GM19452 (cell line): ENCODE data around the gene TUBB2B.
A peak's percentile ranks its signal among the peaks of the same experiment; 100 is the strongest.
"Not testable (repeated sequence)": the region's sequence is repeated elsewhere in the genome, so short reads cannot be mapped to it uniquely, and the experiment has no call there.

Experiments used
- ATAC-seq: cut with Tn5 transposase; IDR thresholded peaks from one replicate; pipeline ENCODE4 v1.9.1; 2021; ENCODE audit not compliant: unreplicated experiment

TUBB2B gene

DNA sequence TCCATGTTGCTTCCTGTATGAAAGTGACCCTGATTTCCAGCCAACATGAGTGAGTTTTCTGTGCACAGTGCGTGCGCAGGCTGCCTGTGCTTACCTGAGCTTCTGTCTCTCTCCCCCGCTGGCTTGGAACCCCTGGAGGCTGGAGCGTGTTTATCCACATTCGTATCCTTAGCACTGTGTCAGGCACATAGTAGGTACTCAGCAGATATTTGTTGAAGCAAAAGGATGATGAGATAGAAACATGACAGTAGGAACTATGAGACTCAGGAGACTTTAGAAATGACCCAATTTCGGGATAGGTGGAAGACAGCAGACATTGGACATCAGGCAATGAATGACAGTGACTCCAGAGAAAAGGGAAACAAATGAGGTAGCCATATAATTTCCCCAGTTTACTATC, 15.2 kb downstream of the TUBB2B start:
- no peak for ATAC-seq

DNA sequence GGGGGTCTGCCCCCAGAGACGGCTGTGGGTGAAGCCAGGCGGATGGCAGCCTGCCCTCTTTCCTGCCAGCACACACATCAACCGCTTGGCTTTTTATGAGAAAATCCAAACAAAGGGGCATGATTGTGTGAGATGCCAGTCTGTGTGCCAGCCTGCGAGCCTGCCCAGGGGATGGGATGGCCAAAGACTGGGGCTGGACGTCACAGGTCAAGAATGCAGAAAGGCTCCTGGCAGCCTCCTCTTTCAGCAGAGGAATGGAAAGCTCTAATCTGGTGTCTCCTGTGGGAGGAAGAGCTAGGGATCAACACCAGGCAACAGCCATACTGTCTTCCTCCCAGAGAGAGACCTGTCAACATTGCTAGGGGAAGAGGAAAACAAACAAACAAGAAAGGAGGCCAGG, 15.8 kb downstream of the TUBB2B start:
- no peak for ATAC-seq

DNA sequence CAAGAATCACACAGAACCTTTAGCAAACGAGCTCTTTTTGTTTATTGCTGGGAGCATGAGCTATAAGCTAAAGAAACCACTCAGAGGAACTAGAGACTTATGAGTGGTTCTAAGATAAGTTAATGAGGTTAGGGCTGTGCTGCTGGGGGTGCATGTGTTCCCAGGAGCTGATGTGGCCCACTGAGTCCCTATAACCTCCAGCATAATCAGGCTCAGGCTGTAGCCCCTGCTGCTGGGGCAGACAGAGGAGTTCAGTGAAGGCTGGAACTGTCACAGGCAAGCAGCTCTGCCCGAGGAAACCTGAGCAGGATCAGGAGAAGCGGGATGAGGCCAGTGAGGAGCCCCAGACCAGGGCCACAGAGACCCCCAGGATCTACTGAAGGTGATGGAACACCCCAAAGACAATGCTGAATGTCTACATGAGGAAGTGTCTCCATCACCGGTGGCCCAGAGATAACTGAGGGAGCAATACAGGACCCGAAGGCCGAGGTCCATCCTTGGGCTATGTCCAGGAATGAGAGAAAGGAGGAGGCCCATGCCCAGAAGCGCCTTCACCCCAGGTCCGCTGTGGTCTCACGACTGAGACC, 17.3 kb downstream of the TUBB2B start:
- no peak for ATAC-seq

DNA sequence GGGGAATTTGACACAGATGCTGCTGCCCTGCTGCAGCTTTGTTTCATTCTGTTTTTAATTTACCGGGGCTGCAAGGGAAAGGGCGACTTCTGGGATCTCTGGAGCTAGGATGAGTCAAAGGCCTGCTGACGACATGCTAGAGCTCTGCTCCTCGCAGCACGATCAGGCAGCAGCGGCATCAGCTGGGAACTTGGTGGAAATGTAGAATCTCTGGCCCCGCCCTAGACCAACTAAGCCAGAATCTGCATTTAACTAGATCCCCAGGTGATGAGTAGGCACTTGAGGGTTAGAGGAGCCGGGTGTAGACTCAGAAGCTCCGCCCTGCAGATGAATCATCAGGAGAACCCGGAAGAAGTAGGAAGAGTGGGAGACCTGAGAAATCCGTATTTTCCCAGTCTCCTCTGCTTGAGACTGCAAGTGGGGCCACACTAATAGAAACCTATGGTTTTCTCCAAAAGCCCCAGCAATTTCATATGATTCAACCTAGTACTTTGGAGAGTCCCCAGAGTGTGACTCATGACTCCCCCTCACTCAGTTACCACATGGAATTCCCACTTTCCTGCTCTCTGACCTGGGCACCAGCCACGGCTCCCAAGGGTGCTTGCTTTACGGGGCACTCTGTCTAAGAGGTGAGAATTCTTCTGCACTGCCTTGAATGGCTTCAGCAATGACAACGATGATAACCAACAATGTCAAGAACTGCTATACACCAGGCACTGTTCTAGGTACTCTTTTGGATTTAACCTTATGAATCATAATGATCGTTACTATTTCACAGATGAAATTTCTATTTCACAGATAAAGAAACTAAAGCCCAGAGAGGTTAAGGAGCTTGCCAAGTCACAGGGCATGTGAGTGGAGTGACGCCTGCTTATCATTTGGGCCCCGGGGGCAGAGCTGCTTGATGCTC, 18.1 kb downstream of the TUBB2B start:
- peak; percentile 52 for ATAC-seq

DNA sequence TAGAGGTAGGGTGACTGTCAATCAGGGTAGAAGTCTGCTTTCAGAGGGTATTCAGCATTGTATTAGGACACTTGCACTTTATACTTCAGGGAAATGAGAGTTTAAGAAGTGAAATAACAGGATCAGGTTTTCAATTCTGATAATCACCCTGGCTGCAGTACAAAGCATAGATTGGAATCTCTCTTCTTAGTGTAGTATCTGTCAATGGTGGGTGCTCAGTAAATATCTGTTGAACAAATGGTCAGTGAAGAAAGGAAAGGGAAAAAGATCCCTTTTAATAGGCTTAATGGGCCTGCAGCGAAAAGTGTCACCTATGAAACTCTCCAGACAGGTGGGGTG, 18.7 kb downstream of the TUBB2B start:
- no peak for ATAC-seq

DNA sequence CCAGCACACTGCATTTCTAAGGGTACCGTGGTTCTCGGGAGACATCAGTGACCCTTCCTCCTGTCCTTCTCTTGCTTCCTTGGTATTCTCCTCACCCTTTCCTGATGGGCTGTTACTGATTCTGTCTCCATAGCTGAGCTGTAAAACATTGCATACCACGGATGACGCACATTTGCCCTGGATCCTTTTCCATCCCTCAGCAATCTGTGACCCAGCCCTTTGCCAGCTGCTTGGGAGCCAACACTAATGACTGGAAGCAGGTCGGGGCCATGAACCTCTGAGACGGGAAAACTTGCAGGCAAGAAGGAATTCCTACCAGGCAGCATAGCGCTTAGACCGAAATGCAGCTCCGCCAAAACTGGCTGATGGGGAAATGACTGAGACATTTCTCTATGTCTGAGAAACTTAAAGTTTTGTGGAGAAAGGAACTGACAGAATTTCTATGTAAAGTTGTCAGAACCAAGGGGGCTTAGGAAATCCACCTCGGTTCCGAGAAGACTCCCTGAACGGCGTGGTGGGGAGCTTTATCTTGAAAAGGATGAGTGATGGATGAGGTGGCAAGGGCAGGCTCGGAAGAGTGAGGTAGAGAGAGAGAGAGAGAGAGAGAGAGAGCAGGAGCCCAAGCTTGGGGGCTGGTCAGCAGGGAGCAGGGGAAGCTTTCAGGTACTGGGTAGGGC, 19.2 kb downstream of the TUBB2B start:
- ATAC-seq, result no peak

DNA sequence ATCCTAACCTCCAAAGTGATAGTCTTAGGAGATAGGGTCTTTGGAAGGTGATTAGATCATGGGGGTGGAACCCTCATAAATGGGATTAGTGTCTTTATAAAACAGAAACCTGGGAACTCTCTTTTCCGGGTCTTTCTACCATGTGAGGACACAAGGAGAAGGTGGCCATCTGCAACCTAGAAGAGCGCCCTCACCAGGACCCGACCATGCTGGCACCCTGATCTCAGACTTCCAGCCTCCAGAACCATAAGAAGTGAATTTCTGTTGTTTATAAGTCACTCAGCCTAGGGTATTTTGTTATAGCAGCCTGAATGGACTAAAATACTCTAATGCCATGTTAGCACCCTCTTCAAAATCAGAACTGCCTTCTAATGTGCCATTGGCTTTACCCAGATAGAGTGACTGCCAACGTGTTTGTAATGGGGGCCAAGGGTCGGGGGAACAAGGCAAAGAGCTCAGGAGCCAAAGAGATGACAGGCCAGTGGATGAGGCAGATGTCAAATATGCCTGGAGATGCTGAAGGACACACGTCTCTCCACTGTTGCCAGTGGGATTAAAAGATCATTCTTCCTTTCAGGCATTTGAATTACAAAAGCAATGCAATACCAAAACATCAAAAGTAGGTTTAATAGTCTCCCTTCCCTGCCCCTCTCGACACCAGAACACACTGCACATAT, 21.0 kb downstream of the TUBB2B start:
- no peak for ATAC-seq

DNA sequence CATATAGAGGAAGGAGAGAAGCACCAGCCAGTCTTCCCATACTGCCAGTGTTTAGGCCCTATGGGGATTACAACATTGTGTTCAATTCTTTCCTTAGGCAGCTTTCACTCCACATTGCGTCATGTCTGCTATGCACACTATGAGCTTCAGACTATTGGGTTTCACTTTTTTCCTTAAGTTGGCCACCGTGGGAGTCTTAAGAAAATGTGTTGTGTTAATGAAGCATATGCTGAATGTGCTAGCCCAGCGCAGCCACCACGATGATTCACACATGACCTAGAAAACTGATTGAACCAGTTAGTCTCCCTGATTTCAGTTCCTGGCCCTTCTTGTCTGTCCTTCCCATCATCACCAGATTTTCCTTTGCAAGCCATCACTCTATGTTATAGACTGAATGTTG, 21.5 kb downstream of the TUBB2B start:
- ATAC-seq, result no peak

DNA sequence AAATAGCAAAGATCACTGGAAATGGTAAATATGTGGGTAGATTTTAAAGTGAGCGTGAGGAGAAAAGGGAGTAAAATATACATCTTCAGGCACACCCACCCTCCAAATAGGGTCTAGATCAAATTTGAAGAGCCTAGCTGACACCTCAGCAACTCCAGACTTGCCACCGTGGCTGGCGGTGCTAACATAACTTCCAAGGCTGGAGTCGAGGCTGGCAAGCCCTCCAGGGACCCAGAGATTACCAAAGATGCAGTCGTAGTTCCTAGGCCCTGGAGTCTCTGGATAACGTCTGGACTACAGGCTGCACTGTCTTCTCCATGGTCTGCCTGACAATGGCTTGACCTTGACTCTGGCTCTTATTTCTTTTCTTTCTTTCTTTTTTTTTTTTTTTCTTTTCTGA, 22.5 kb downstream of the TUBB2B start:
- no peak for ATAC-seq

DNA sequence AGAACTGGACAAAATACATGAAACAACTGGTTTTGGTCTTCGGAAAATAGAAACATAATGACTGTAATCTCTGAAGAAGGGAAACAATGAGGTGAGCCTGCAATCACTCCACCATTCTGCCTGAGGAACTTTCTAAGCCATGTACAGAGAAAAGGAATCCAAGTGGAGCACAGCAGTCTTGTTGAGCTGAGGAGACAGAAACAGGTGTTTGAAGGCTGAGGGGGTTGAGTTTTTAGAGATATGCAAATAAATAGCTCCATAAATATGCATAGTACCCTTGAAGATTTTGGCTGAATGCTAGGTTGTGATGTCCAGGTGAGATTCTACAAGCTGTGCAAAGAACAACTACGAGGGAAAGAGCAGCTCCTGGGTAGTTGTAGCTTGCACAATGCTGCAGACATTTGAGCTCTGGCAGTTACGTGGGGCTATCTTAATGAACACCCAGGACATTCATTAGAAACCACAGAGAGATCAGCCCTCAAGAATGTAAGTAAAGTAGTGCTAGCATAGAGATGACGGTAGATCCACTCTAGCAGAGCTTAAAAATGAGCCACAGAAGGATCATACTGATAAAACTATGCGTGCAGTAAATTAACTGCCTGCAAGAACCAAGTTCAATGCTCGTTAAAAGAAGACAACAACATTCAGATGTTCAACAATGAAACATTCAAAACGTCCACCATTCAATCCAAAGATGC, 24.3 kb downstream of the TUBB2B start:
- no peak for ATAC-seq

DNA sequence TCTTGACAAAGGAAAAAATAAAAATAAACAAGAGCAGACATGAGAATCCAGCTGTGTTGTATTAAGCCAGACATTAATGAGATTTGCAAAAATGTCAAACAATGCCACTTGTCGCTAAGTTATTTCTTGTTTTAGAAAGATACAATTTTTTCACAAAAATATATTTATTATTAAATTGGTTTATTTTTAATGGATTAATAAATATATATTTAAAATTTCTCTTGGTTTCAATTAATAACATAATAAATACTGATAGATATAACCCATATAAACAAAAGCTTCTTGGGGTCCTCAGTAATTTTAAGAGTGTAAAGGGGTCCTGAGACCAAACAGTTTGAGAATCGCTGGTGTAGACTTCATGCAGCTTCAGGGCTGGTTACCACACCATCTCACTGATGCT, 26.1 kb downstream of the TUBB2B start:
- ATAC-seq, result no peak

DNA sequence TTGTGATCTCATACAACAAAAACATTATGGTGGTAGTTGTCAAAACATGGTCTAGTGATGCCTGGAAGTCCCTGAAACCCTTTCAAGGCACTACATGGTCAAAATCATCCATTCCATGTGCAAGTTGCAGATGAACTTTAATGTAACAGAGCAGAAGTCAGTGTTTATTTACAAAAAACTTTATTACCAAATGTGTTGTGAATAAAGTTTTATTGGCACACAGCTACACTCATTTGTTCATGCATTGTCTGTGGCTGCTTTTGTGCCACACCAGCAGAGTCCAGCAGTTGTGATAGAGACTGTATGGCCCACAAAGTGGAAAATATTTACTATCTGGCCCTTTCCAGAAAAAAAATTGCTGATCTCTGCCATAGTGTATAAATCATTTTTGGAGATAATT, 26.8 kb downstream of the TUBB2B start:
- no peak for ATAC-seq

DNA sequence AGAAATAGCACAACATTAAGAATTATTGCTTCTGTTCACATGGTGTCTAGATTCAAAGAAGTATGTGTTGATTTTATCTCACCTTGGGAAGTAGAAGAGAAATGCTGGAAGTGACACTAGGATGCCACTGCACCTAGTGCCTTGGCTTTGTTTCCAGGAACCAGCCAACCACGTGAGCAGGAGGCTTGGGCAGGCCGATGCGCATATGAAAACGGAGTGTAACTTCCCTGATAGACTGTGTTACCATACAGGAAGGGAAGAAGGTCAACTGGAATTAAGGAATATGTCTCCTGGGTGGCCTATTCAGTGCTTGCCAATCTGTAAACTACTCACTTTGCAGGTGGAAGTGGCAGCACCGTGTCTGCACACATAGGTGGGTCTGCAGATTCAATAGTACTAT, 28.1 kb downstream of the TUBB2B start:
- ATAC-seq, result no peak

DNA sequence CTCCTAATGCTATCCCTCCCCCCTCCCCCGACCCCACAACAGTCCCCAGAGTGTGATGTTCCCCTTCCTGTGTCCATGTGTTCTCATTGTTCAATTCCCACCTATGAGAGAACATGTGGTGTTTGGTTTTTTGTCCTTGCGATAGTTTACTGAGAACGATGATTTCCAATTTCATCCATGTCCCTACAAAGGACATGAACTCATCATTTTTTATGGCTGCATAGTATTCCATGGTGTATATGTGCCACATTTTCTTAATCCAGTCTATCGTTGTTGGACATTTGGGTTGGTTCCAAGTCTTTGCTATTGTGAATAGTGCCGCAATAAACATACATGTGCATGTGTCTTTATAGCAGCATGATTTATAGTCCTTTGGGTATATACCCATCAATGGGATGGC, 29.7 kb downstream of the TUBB2B start:
- ATAC-seq, result not testable (repeated sequence)

DNA sequence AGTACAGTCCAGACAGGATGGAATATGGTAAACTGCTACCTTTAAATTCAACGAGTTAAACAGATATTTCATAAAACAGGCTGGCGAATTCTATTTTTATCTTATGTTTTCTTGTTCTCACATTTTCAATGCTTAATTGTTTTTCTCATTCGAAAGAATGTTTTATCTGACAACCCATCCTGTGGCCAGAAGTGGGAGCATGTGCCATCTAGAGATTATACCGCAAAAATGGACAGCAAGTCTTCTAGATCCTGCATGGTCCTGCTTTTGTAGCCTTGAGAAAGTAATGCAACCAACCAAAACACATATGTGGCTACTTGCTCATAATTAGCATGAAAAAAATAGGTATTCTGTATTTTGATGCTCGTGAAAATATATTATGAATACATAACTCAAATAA, 30.7 kb downstream of the TUBB2B start:
- ATAC-seq, result no peak

DNA sequence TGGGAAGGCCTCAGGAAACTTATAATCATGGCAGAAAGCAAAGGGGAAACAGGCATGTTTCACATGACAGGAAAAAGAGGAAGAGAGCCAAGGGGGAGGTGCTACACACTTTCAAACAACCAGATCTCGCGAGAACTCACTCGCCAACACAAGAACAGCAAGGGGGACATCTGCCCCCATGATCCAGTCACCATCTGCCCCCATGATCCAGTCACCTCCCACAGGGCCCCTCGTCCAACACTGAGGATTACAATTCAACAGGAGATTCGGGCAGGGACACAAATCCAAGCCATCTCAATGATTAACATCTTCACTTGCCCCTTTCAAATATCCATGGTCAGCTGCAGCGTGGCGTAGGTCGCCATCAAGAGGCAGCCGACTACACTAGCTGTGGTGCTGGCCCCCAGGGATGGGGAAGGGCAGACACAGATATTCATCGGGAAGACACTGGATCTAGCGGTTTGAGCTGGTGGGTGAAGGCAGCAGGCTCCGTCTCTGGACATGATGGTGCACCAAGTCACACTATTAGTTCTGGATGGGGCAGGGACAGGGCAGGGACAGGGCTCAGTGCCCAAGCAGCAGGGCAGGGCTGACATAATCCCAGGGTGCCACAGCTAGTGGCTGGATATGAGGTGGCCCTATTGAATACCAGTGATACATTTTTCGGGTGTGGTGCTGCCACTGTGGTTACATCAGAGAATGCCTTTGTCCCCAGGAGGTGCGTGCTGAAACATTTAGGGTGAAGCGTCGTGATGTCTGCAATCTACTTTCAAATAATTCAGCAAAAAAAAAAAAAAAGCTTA, 31.6 kb downstream of the TUBB2B start:
- no peak for ATAC-seq

DNA sequence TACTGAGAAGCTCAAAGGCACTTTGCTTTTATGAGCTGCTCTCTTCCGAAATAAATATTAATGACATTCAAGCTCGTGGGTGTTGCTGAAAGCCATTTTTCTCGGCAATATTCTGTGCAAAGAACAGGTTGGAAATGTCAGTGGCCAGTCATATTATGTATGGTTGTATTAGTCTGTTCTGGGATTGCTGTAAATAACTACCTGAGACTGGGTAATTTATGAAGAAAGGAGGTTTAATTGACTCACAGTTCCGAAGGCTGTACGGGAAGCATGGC, 32.1 kb downstream of the TUBB2B start:
- ATAC-seq, result no peak

DNA sequence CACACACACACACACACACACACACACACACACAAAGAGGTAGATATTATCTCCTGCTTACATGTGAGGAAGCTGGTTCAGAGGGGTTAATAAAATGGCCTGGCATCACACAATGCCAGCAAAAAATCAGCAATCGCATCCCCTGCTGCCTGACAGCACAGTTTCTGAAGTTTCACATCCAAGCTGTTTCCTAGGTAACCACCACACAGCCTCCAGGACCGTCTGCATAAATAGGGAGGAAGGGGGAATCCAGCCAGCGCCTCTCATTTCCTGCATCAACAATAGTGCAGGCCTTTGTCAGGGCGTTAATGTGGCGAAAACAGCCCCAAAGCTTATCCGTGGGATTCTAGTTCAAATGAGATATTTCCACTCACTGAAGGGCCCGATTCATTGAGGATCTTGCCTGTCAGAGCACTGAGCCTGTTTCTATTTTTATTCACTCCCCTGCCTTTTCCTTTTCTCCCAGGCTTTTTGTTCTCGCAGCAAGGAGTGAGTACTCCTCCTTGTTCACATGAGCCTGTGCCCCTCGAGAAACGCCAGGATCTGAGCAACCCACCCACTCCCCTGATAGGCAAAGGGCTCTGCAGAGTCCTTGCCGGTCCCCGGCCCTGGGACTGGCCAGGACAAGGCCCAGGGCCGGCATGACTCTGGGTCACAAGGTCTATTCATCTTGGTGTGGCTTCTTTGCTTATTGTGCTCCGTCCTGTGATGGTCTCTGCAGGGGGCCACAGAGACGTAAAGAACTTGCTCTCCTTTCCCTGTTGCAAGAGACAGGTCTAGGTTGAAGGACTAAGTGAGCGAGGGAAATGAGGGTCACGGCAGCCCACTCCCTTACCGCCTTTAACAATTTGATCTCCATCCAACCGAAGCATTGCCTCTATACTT, 32.7 kb downstream of the TUBB2B start:
- no peak for ATAC-seq

DNA sequence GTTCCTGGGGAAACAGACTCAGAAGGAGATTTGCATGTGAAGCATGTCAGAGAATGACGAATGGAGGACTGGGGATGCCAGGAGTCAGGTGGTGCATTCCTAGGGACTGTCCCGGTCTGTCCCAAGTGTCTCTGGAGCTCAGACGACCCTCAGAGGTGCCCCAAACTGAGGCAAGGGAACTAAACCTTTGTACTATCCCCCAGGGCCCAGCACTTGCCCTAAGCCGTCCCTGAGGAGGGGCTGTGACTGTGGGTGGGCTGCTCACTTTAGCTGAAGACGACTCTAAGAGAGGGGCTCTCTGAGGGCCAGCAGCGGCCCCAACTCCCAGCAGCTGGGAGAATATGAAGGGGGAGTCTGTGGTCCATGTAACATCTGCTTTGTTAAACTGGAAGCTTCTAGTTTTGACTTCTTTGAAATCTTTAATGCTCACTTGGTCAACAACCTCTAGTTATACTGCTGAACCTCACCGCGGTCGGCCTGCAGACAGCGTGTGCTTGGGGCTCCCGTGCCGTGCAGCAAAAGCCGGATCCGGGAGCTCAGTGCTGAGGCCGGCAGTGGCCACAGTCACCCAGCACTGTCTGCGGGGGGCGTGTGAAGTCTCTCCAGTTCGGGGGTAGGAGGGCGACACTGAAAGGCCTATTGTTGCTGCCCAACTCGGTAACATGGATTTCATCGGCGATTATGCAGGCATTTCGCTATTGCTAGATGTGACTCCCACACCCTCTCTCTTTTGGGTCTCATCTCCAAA, 34.2 kb downstream of the TUBB2B start:
- ATAC-seq, result no peak
